ENCODE results near the gene FN1. TPM values are rescaled to one million over a fixed set of nuclear protein-coding genes. Genes with fewer than 3 reads are reported as not detected.

Gene FN1
- total and polyA plus RNA-seq, 2 experiments from 2014 or later: 240 to 241 TPM

GRCh38 chr2:215319500-215319899 is 116.4 kb downstream of the FN1 start:
- H3K27ac ChIP-seq: no peak overlapping the region
- TF ChIP-seq CTCF (IDR thresholded peaks at IDR 0.05; ENCODE audit: low read depth, low read length): no peak
- no peak for DNase-seq (ENCODE audit: low read depth in 1 of 2, low spot score in 1 of 2)
- H3K4me1 ChIP-seq (ENCODE audit: low read depth): no peaks in the 10 kb centered on the region
- no peaks in the 10 kb centered on the region for H3K9me3 ChIP-seq (ENCODE audit: low read depth)
- H3K4me3 ChIP-seq: no peak overlapping the region
- H3K36me3 ChIP-seq: peaks cover 16% of the 10 kb centered on the region
- H3K27me3 ChIP-seq: no peaks in the 10 kb centered on the region

DNA sequence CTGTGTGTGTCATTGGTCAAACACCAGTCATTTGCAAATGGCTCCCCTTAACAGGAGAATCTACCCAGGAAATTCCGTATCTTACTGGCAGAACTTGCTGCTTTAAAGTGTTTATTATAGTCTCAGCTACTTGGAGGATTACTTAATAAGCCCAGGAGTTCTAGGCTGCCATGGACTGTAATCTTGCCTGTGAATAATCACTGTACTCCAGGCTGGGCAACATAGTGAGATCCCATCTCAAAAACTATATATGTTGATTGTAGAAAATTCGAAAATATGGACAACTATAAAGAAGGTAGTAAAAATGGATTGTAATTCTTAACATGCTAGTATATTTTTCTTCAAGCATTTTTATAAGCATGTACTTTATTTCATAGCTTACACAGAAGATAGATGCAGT is 119.5 kb downstream of the FN1 start:
- no peak for DNase-seq (ENCODE audit: low read depth in 1 of 2, low spot score in 1 of 2)
- H3K36me3 ChIP-seq: peaks cover 12% of the 10 kb centered on the region
- no peaks in the 10 kb centered on the region for H3K9me3 ChIP-seq (ENCODE audit: low read depth)

DNA sequence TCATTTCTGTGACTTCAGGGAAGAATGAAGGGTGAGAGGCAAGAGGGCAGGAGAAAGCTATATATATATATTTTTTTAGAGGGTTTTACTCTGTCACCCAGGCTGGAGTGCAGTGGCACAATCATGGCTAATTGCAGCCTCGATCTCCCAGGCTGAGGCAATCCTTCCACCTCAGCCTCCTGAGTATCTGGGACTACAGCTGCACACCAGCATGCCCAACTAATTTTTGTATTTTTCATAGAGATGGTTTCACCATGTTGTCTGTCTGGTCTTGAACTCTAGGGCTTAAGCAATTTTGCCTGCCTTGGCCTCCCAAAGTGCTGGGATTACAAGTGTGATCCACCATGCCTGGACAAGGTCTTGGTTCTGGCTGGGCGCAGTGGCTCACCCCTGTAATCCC is 120.6 kb downstream of the FN1 start:
- H3K27me3 ChIP-seq: no peaks in the 10 kb centered on the region
- H3K4me1 ChIP-seq (ENCODE audit: low read depth): no peaks in the 10 kb centered on the region
- no peaks in the 10 kb centered on the region for H3K9me3 ChIP-seq (ENCODE audit: low read depth)
- TF ChIP-seq CTCF (IDR thresholded peaks at IDR 0.05; ENCODE audit: low read depth, low read length): no peak
- no peak overlapping the region for H3K27ac ChIP-seq
- no peak overlapping the region for H3K4me3 ChIP-seq
- DNase-seq (ENCODE audit: low read depth in 1 of 2, low spot score in 1 of 2): no peak
- H3K36me3 ChIP-seq: peaks cover 12% of the 10 kb centered on the region

More for the DNA sequence above, 119.5 kb downstream of the FN1 start:
- Histone ChIP-seq H3K4me1 (ENCODE audit: low read depth) (no peaks in the 10 kb centered on the region), H3K27ac (no peak overlapping the region), H3K27me3 (no peaks in the 10 kb centered on the region), H3K4me3 (no peak overlapping the region)
- TF ChIP-seq CTCF (IDR thresholded peaks at IDR 0.05; ENCODE audit: low read depth, low read length): no peak

DNA sequence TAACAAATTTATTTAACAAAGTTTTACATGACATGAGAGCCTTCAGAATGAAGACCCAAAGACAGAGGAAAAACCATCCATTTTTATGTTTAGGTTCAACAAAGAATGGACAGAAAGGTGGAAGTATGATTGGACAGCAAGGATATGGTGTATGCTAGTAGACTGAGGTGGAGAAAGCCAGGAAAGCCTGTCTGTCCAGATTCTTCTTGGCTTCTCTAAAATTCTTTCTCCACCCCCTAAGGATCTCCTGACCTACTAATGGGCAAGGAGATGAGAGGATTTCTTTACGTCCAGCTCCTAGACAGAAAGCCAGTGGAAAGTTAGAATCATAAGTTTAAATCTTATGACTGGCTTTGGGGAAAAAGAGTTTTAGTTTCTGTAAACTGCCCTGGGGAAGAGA is 121.0 kb downstream of the FN1 start:
- Histone ChIP-seq H3K4me3 (no peak overlapping the region), H3K4me1 (ENCODE audit: low read depth) (no peaks in the 10 kb centered on the region), H3K27me3 (no peaks in the 10 kb centered on the region), H3K9me3 (ENCODE audit: low read depth) (no peaks in the 10 kb centered on the region), H3K36me3 (peaks cover 12% of the 10 kb centered on the region), H3K27ac (no peak overlapping the region)
- no peak for TF ChIP-seq CTCF (IDR thresholded peaks at IDR 0.05; ENCODE audit: low read depth, low read length)
- no peak for DNase-seq (ENCODE audit: low read depth in 1 of 2, low spot score in 1 of 2)

GRCh38 chr2:215313255-215313613 is 122.6 kb downstream of the FN1 start:
- no peak for DNase-seq (ENCODE audit: low read depth in 1 of 2, low spot score in 1 of 2)
- no peaks in the 10 kb centered on the region for H3K4me1 ChIP-seq (ENCODE audit: low read depth)
- TF ChIP-seq CTCF (IDR thresholded peaks at IDR 0.05; ENCODE audit: low read depth, low read length): no peak
- no peaks in the 10 kb centered on the region for H3K9me3 ChIP-seq (ENCODE audit: low read depth)
- peaks cover 4% of the 10 kb centered on the region for H3K36me3 ChIP-seq
- no peaks in the 10 kb centered on the region for H3K27me3 ChIP-seq
- H3K4me3 ChIP-seq: no peak overlapping the region
- peak overlapping the region; percentile 1 for H3K27ac ChIP-seq
